Left cardiac atrium (tissue), 4 donors: Measurements from ENCODE around the gene RACGAP1. TPM values are rescaled to one million over a fixed set of nuclear protein-coding genes. Genes with fewer than 3 reads are reported as not detected.

Source experiments
- ATAC-seq, 2 donors: fragments of 200-7000 bp; cut with Tn5 transposase; one replicate each; pipeline ENCODE4 v1.9.1; 2020; ENCODE audit warnings: mild to moderate bottlenecking in 2 of 2, moderate library complexity in 2 of 2
- DNase-seq: peaks from one replicate; pipeline ENCODE4 v3.0.0-alpha.2; 2020
- intact Hi-C, 2 donors: fragments of 100-400 bp; cut with DNase I; formaldehyde crosslinking; loops; one replicate each; pipeline versions ENCODE4 v1.14.1 to v1.15.1; 2022 to 2023
- long read RNA-seq: library from polyadenylated mRNA; unstranded; transcript quantifications from one replicate; pipeline ENCODE4 v2.0.0, GENCODE V29; 2021
- total RNA-seq, 2 donors: library from RNA; stranded (reverse); fragmentation: NEBNext Ultra II Directional; extraction: Animal tissue kit (Norgen Biotek cat#: 25700); gene quantifications; one replicate each; pipeline ENCODE4 v1.2.1, GENCODE V29; 2021
- donor health status: DM: no; HTN: yes; CAD: no.
- donor health status: DM: no; HTN: yes; CAD: no; lungs with severe emphysema.
- donor health status: DM: yes; HTN: yes; CAD: no.
- donor health status: Dilated cardiomyopathy.

Gene RACGAP1
- total RNA-seq = 10 to 100 TPM in 1 of 2 donors, 1 to 10 TPM in 1; 4.8 to 10.4 TPM
- long read RNA-seq = 0 reads

GRCh38 chr12:50025187-50026059 is at the start of gene RACGAP1:
Gene RACGAP1, minus strand, starts transcription at chr12:50025494. Its CDS starts 8,779 bp downstream, at chr12:50016715.
- intact Hi-C loops = no loop called here
- peak; percentile 99 for ATAC-seq

GRCh38 chr12:50073712-50074111 is 48.4 kb upstream of the RACGAP1 start:
- intact Hi-C loops = loop anchor here in 1 of 2 donors (10.0 kb wide), 1 partner anchor 241 kb away; no protein-coding TSS in a partner anchor
- DNase-seq = no peak
- no peak for ATAC-seq

More at GRCh38 chr12:50025187-50026059, at the start of gene RACGAP1:
- DNase-seq = peak; percentile 96

- intact Hi-C loops = loop anchor here in 1 of 2 donors (10.0 kb wide), 1 partner anchor 242 kb away; no protein-coding TSS in a partner anchor
- ATAC-seq (no peak), DNase-seq (no peak)
Observed at GRCh38 chr12:50073206-50073605, 47.9 kb upstream of the RACGAP1 start.

GRCh38 chr12:50072198-50072907 is 47.1 kb upstream of the RACGAP1 start:
- intact Hi-C loops = loop anchor here in 1 of 2 donors (10.0 kb wide), 1 partner anchor 242 kb away; no protein-coding TSS in a partner anchor
- DNase-seq = no peak
- no peak for ATAC-seq

GRCh38 chr12:50070314-50071060 is 45.2 kb upstream of the RACGAP1 start:
- peak; percentile 76 to 77 for ATAC-seq
- intact Hi-C loops = loop anchor here in 1 of 2 donors (10.0 kb wide), 1 partner anchor 244 kb away; no protein-coding TSS in a partner anchor
- peak; percentile 83 for DNase-seq

GRCh38 chr12:50069539-50069938 is 44.2 kb upstream of the RACGAP1 start:
- DNase-seq (no peak), ATAC-seq (no peak)
- intact Hi-C loops = loop anchor here in 1 of 2 donors (5.0 kb wide), 1 partner anchor 202 kb away; no protein-coding TSS in a partner anchor

GRCh38 chr12:50069069-50069468 is 43.8 kb upstream of the RACGAP1 start:
- ATAC-seq (no peak), DNase-seq (no peak)
- intact Hi-C loops = loop anchor here in 1 of 2 donors (5.0 kb wide), 1 partner anchor 202 kb away; no protein-coding TSS in a partner anchor

- peak; percentile 24 to 51 for ATAC-seq
- intact Hi-C loops = loop anchor here in 1 of 2 donors (5.0 kb wide), 1 partner anchor 199 kb away; no protein-coding TSS in a partner anchor
Observed at GRCh38 chr12:50066402-50066801, 41.1 kb upstream of the RACGAP1 start.

GRCh38 chr12:50065726-50066310 is 40.5 kb upstream of the RACGAP1 start:
- no peak for ATAC-seq
- intact Hi-C loops = loop anchor here in 1 of 2 donors (5.0 kb wide), 1 partner anchor 199 kb away; no protein-coding TSS in a partner anchor
- no peak for DNase-seq

More at GRCh38 chr12:50066402-50066801, 41.1 kb upstream of the RACGAP1 start:
- no peak for DNase-seq

- no peak for DNase-seq
- intact Hi-C loops = no loop called here
- peak; percentile 30 to 39 for ATAC-seq
Observed at GRCh38 chr12:50062728-50063460, 37.6 kb upstream of the RACGAP1 start.

- intact Hi-C loops = no loop called here
- ATAC-seq = peak in 1 of 2 donors; percentile 17
Observed at GRCh38 chr12:50061946-50062686, 36.8 kb upstream of the RACGAP1 start.

GRCh38 chr12:50061171-50061570 is 35.9 kb upstream of the RACGAP1 start:
- DNase-seq (no peak), ATAC-seq (peak in 1 of 2 donors; percentile 32)
- intact Hi-C loops = no loop called here

More at GRCh38 chr12:50061946-50062686, 36.8 kb upstream of the RACGAP1 start:
- no peak for DNase-seq

GRCh38 chr12:50060120-50060468 is 34.8 kb upstream of the RACGAP1 start:
- intact Hi-C loops = no loop called here
- DNase-seq = no peak
- no peak for ATAC-seq

GRCh38 chr12:50059440-50060119 is 34.3 kb upstream of the RACGAP1 start:
- DNase-seq (no peak), ATAC-seq (no peak)
- intact Hi-C loops = loop anchor here in 1 of 2 donors (5.0 kb wide), 1 partner anchor 92 kb away; no protein-coding TSS in a partner anchor

- intact Hi-C loops = loop anchor here in 1 of 2 donors (5.0 kb wide), 1 partner anchor 92 kb away; no protein-coding TSS in a partner anchor
- ATAC-seq = no peak
Observed at GRCh38 chr12:50058743-50059312, 33.5 kb upstream of the RACGAP1 start.

More at GRCh38 chr12:50058743-50059312, 33.5 kb upstream of the RACGAP1 start:
- no peak for DNase-seq
